ENCODE measurements around the gene REC8. TPM values are rescaled to one million over a fixed set of nuclear protein-coding genes. Genes with fewer than 3 reads are reported as not detected.

The REC8 gene, protein sequence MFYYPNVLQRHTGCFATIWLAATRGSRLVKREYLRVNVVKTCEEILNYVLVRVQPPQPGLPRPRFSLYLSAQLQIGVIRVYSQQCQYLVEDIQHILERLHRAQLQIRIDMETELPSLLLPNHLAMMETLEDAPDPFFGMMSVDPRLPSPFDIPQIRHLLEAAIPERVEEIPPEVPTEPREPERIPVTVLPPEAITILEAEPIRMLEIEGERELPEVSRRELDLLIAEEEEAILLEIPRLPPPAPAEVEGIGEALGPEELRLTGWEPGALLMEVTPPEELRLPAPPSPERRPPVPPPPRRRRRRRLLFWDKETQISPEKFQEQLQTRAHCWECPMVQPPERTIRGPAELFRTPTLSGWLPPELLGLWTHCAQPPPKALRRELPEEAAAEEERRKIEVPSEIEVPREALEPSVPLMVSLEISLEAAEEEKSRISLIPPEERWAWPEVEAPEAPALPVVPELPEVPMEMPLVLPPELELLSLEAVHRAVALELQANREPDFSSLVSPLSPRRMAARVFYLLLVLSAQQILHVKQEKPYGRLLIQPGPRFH
- 5.8 TPM for total RNA-seq
- 8.5 TPM for polyA plus RNA-seq

DNA sequence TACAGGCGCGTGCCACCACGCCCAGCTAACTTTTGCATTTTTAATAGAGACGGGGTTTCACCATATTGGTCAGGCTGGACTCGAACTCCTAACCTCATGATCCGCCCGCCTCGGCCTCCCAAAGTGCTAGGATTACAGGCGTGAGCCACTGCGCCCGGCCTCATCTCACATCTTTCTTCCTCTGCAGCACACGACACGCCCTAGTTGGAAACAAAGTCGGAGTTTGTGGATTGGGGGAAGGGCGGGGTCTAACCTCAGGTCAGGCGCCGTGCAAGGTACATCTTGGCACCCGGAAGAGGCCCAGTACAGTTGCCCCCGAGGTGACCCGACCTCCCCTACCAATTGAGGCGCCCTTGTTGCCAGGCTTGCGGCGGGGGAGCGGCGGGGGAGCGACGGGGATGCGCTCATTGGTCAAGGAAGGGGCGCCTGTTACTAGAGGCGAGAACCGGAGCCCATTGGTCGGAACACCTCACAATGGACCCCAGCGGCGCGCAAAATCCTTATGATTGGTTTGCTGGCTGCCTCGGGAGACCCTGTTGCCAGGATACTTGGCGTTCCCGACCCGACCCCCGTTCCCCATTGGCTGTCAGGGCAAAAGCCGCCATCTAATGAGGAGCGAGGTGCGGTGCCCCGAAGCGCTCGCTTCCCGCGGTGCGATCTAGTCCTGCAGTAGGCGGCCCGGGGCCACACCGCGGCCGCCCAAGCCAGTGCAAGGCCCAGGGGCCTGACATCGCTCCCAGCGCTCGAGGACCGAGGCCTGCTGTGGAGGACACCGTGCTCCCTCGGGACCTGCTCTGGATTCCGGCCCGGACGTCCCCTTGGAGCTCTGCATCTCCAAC, at the start of gene REC8:
Gene REC8, plus strand, starts transcription at position 659 of the 839 bp plus-strand sequence. CDS start 473 bp downstream, outside the sequence.
- 9% methylated on average over 63 of the region's 63 CpGs for WGBS
- Histone ChIP-seq H3K36me3 (ENCODE audit: insufficient read depth) (no peaks in the 10 kb centered on the region), H3K27ac (ENCODE audit: low read depth) (no peak within 1 kb of the TSS), H3K4me1 (ENCODE audit: insufficient read depth) (no peaks in the 10 kb centered on the region), H3K4me3 (ENCODE audit: low read depth, low read length) (peak within 1 kb of the TSS; percentile 23)
- peak; percentile 88 for DNase-seq (ENCODE audit: extremely low spot score)

DNA sequence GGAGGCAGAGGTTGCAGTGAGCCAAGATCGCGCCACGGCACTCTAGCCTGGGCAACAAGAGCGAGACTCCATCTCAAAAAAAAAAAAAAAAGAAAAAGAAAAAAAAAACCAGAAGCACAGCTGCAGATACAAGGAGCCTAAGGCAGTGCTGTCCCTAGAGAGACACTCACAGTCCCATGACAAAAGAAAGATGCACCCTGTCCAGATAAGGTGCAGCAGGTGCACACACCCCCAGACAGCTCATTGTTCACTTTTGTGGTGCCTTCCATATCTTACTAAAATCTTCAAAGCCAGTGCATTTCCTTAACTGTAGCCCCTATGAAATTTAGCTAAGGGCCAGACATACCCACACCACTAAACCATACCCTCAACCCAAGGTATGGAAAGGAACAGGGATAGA, 49.5 kb upstream of the REC8 start:
- no peak overlapping the region for H3K27ac ChIP-seq (ENCODE audit: low read depth)
- no peak overlapping the region for H3K4me3 ChIP-seq (ENCODE audit: low read depth, low read length)
- 95% methylated on average over 4 of the region's 4 CpGs for WGBS
- peaks cover 2% of the 10 kb centered on the region for H3K36me3 ChIP-seq (ENCODE audit: insufficient read depth)
- H3K4me1 ChIP-seq (ENCODE audit: insufficient read depth), result no peaks in the 10 kb centered on the region
- no peak for DNase-seq (ENCODE audit: extremely low spot score)

DNA sequence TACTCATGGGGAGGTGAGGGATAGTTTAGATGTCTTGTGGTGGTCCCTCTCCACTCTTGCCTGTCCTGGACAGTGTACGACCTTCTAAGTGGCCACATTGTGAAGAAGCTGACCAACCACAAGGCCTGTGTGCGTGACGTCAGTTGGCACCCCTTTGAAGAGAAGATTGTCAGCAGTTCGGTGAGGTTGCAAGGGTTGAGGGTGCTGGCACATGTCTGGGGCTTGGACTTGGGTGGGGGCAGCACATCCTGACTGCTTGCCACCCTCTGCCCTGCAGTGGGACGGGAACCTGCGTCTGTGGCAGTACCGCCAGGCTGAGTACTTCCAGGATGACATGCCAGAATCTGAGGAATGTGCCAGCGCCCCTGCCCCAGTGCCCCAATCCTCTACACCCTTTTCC, 49.0 kb upstream of the REC8 start:
- no peak overlapping the region for H3K4me3 ChIP-seq (ENCODE audit: low read depth, low read length)
- H3K4me1 ChIP-seq (ENCODE audit: insufficient read depth), result no peaks in the 10 kb centered on the region
- WGBS, result 93% methylated on average over 8 of the region's 8 CpGs
- no peak overlapping the region for H3K27ac ChIP-seq (ENCODE audit: low read depth)
- peaks cover 2% of the 10 kb centered on the region for H3K36me3 ChIP-seq (ENCODE audit: insufficient read depth)
- no peak for DNase-seq (ENCODE audit: extremely low spot score)

DNA sequence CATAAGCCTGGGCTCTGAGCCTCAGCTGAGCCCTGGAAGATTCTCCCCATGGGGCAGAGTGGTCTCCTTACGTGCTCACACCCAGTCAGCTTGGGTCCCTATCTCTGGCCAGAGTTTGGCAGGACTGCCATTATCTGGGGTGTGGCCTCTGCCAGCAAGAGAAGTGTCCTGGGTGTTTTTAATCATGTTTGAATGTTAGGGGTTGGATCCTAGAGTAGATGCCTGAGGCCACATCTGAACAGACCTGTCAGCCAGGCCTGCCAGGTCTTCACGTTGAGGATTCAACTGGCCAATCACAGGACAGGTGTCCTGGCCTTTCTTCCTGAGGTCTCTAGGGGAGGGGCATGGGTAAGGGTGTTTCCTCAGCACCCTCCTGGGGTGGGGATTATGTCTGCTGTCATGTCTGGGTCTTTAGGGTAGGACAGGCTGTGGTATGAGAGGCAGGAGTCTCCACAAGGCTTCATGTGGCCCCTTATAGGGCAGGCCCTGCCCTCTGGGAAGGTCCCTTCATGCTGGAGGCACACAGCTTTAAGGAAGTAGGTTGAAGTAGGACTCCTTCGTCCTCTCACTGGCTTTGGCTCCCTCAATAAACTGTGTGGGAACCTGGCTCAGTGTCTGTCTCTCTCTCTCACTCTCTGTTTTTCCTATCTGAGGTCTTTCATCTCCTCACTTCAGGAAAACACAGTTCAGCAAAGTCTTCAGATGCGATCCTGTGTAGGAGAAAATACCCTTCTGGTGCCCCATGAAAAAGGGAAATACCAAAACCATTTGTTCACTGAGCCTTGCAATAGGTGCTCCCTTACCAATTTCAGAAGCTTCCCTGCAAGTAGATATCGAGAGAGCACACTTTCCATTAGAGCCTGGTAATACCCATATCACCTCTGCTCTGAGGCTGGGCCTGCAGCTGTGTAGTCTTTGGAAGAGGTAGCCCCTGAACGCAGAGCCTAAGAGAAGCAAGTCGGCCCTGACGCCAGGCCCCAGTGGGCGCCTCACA, 48.2 kb upstream of the REC8 start:
- no peak overlapping the region for H3K4me3 ChIP-seq (ENCODE audit: low read depth, low read length)
- no peak for DNase-seq (ENCODE audit: extremely low spot score)
- H3K36me3 ChIP-seq (ENCODE audit: insufficient read depth), result peaks cover 2% of the 10 kb centered on the region
- H3K27ac ChIP-seq (ENCODE audit: low read depth), result no peak overlapping the region
- WGBS, result 84% methylated on average over 9 of the region's 9 CpGs
- no peaks in the 10 kb centered on the region for H3K4me1 ChIP-seq (ENCODE audit: insufficient read depth)

- Histone ChIP-seq H3K27ac (ENCODE audit: low read depth) (no peak overlapping the region), H3K4me3 (ENCODE audit: low read depth, low read length) (no peak overlapping the region), H3K4me1 (ENCODE audit: insufficient read depth) (no peaks in the 10 kb centered on the region), H3K36me3 (ENCODE audit: insufficient read depth) (peaks cover 2% of the 10 kb centered on the region)
- DNase-seq (ENCODE audit: extremely low spot score), result no peak
These were observed 44.9 kb upstream of the REC8 start for GRCh38 chr14:24126939-24127338.

DNA sequence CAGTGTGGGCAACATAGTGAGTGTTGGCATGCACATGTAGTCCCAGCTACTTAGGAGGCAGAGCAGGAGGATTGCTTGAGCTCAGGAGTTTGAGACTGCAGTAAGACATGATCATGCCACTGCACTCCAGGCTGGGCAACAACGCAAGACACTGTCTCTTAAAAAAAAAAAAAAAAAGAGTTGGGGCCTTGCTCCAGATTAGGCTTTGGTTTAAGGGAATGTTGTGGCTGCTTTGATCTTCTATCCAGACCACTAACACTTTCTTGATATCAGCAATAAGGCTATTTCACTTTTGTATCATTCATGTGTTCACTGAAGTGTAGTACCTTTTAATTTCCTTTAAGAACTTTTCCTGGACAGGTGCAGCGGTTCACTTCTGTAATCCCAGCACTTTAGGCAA, 44.2 kb upstream of the REC8 start:
- Histone ChIP-seq H3K4me1 (ENCODE audit: insufficient read depth) (no peaks in the 10 kb centered on the region), H3K4me3 (ENCODE audit: low read depth, low read length) (no peak overlapping the region), H3K27ac (ENCODE audit: low read depth) (no peak overlapping the region), H3K36me3 (ENCODE audit: insufficient read depth) (peaks cover 2% of the 10 kb centered on the region)
- 89% methylated on average over 2 of the region's 2 CpGs for WGBS
- DNase-seq (ENCODE audit: extremely low spot score), result no peak

DNA sequence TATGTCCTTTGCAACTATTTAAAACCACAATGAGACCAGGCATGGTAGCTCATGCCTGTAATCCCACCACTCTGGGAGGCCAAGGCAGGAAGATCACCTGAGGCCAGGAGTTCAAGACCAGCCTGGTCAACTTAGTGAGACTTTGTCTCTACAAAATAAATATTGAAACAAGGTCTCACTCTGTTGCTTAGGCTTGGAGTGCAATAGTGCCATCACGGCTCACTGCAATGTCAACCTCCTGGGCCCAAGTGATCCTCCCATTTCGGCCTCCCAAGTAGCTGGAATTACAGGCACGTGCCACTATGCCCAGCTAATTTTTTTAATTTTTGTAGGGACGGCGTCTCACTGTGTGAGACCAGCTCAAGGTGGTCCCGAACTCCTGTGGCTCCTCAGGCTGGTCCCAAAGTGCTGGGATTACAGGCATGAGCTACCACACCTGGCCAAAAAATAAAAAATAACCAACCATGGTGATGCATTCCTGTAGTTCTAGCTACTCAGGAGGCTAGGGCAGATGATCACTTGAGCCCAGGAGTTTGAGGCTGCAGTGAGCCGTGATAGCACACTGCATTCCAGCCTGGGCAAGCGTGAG, 42.4 kb upstream of the REC8 start:
- H3K4me1 ChIP-seq (ENCODE audit: insufficient read depth), result no peaks in the 10 kb centered on the region
- no peak overlapping the region for H3K4me3 ChIP-seq (ENCODE audit: low read depth, low read length)
- no peaks in the 10 kb centered on the region for H3K36me3 ChIP-seq (ENCODE audit: insufficient read depth)
- H3K27ac ChIP-seq (ENCODE audit: low read depth), result no peak overlapping the region
- no peak for DNase-seq (ENCODE audit: extremely low spot score)
- WGBS, result 95% methylated on average over 8 of the region's 8 CpGs

- no peaks in the 10 kb centered on the region for H3K36me3 ChIP-seq (ENCODE audit: insufficient read depth)
- H3K27ac ChIP-seq (ENCODE audit: low read depth), result no peak within 1 kb of the TSS
- 90% methylated on average over 5 of the region's 5 CpGs for WGBS
- DNase-seq (ENCODE audit: extremely low spot score), result no peak
- H3K4me1 ChIP-seq (ENCODE audit: insufficient read depth), result no peaks in the 10 kb centered on the region
- H3K4me3 ChIP-seq (ENCODE audit: low read depth, low read length), result no peak within 1 kb of the TSS
These were observed 41.5 kb upstream of the REC8 start, which contains the start of gene FITM1 for GRCh38 chr14:24130380-24130716. Gene FITM1, plus strand, starts transcription at chr14:24130659. Its CDS starts 905 bp downstream, at chr14:24131564.

DNA sequence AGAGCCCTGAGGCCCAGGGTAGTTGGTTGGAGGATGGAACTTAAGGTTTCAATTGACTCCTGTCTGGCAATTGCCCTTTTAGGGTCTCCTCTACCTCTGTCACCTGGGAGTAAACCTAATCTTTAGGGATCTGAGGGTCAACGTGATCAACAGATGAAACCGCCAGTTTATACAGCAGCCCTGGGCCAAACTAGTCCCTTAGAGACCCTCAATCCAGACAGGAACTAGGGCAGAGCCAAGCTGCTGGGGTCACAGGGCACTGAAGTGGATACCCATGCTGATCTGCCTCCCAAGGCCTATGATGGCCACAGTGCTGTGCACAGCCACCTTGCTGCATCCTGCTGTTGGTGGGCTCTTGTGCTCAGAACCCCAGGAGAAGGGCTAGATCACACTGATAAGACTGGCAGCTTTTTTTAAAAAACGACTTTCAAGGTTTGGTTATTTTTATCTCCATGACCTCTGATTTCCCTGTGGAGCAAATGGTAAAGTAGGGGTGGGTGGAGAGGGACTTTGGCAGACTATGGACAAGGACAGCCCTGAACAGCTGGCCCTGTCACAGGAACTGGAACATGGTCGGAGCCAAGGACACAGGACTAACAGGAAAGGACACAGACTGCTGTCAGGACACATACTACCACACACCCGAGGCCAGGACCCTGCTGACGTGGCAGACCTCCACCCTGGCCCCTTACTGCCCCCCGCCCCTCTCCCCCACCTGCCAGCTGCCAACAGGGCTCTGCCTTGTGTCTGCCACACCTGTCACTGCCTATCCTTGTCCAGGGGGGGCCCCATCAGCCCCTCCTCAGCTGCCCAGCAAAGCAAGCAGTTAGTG, 40.9 kb upstream of the REC8 start:
- no peaks in the 10 kb centered on the region for H3K4me1 ChIP-seq (ENCODE audit: insufficient read depth)
- 48% methylated on average over 7 of the region's 7 CpGs for WGBS
- H3K36me3 ChIP-seq (ENCODE audit: insufficient read depth), result no peaks in the 10 kb centered on the region
- DNase-seq (ENCODE audit: extremely low spot score), result no peak
- H3K27ac ChIP-seq (ENCODE audit: low read depth), result no peak overlapping the region
- no peak overlapping the region for H3K4me3 ChIP-seq (ENCODE audit: low read depth, low read length)

DNA sequence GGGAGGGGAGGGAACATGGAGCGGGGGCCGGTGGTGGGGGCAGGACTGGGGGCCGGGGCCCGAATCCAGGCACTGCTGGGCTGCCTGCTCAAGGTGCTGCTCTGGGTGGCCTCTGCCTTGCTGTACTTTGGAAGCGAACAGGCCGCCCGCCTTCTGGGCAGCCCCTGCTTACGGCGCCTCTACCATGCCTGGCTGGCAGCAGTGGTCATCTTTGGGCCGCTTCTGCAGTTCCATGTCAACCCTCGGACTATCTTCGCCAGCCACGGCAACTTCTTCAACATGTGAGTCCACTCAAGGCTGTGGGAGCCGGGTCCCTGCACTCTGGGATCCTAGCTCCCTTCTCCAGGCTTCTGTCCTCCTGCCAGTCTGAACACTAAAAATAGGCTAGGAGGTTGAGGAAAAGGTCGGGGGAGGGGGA, 40.3 kb upstream of the REC8 start:
- Histone ChIP-seq H3K27ac (ENCODE audit: low read depth) (no peak overlapping the region), H3K4me1 (ENCODE audit: insufficient read depth) (no peaks in the 10 kb centered on the region), H3K4me3 (ENCODE audit: low read depth, low read length) (no peak overlapping the region), H3K36me3 (ENCODE audit: insufficient read depth) (no peaks in the 10 kb centered on the region)
- WGBS, result 63% methylated on average over 15 of the region's 15 CpGs
- DNase-seq (ENCODE audit: extremely low spot score), result no peak

GRCh38 chr14:24132061-24132685, 39.7 kb upstream of the REC8 start:
- WGBS, result 72% methylated on average over 24 of the region's 24 CpGs
- H3K4me3 ChIP-seq (ENCODE audit: low read depth, low read length), result no peak overlapping the region

GRCh38 chr14:24132976-24133375, 38.9 kb upstream of the REC8 start:
- DNase-seq (ENCODE audit: extremely low spot score), result no peak
- Histone ChIP-seq H3K27ac (ENCODE audit: low read depth) (no peak overlapping the region), H3K36me3 (ENCODE audit: insufficient read depth) (no peaks in the 10 kb centered on the region), H3K4me3 (ENCODE audit: low read depth, low read length) (no peak overlapping the region), H3K4me1 (ENCODE audit: insufficient read depth) (no peaks in the 10 kb centered on the region)
- 95% methylated on average over 2 of the region's 2 CpGs for WGBS

More at GRCh38 chr14:24132061-24132685, 39.7 kb upstream of the REC8 start:
- H3K4me1 ChIP-seq (ENCODE audit: insufficient read depth), result no peaks in the 10 kb centered on the region
- DNase-seq (ENCODE audit: extremely low spot score), result no peak
- no peaks in the 10 kb centered on the region for H3K36me3 ChIP-seq (ENCODE audit: insufficient read depth)
- H3K27ac ChIP-seq (ENCODE audit: low read depth), result no peak overlapping the region
